Fibroblast of lung (primary cell): ENCODE results near the gene HMGCS2. TPM values are rescaled to one million over a fixed set of nuclear protein-coding genes. Genes with fewer than 3 reads are reported as not detected.

ENCODE experiments used
- DNase-seq, 2 donors: peaks; one replicate each; pipeline versions ENCODE4 v3.0.0 to v3.0.0-alpha.2; 2010; ENCODE audit warnings: low read depth in 2 of 2
- H2AFZ ChIP-seq: 2 replicates; pipeline ENCODE4 v1.5.1; 2012; ENCODE audit warnings: low read length, control low read depth, inconsistent platforms
- H3K27ac ChIP-seq: 2 replicates; pipeline ENCODE4 v1.5.1; 2011; ENCODE audit warnings: low read length, control low read depth; ENCODE audit not compliant: insufficient read depth
- H3K27me3 ChIP-seq: 2 replicates; pipeline ENCODE4 v1.5.1; 2011; ENCODE audit warnings: mild to moderate bottlenecking, low read length; ENCODE audit not compliant: control insufficient read depth, insufficient read depth
- H3K36me3 ChIP-seq: 2 replicates; pipeline ENCODE4 v1.5.1; 2011; ENCODE audit warnings: low read length; ENCODE audit not compliant: control insufficient read depth, insufficient read depth
- H3K4me1 ChIP-seq: 2 replicates; pipeline ENCODE4 v1.5.1; 2011; ENCODE audit warnings: low read length; ENCODE audit not compliant: control insufficient read depth, insufficient read depth; ENCODE audit errors: extremely low read depth
- H3K4me2 ChIP-seq: 2 replicates; pipeline ENCODE4 v1.5.1; 2011; ENCODE audit warnings: low read length, control low read depth; ENCODE audit not compliant: insufficient read depth; ENCODE audit errors: extremely low read depth
- H3K4me3 ChIP-seq, 4 experiments: fragments of 200-600 bp in 1 of 4; sonication (generic) in 1 of 4; replicated peaks in 1 of 4; 2 replicates each; pipeline ENCODE4 v1.5.1; 2011 to 2016; ENCODE audit warnings: low read length in 4 of 4, low read depth in 3 of 4, mild to moderate bottlenecking in 3 of 4, control low read depth in 2 of 4, inconsistent platforms in 1 of 4, mixed read lengths in 1 of 4; ENCODE audit not compliant: insufficient read depth in 1 of 4; ENCODE audit errors: control extremely low read depth in 1 of 4
- H3K79me2 ChIP-seq: 2 replicates; pipeline ENCODE4 v1.5.1; 2012; ENCODE audit warnings: mild to moderate bottlenecking, low read length, inconsistent platforms; ENCODE audit not compliant: control insufficient read depth, insufficient read depth
- H3K9ac ChIP-seq: 2 replicates; pipeline ENCODE4 v1.5.1; 2011; ENCODE audit warnings: mild to moderate bottlenecking, low read length, control low read depth; ENCODE audit not compliant: insufficient read depth
- H3K9me3 ChIP-seq: 2 replicates; pipeline ENCODE4 v1.5.1; 2012; ENCODE audit warnings: low read depth, low read length; ENCODE audit not compliant: control insufficient read depth, insufficient read depth
- H4K20me1 ChIP-seq: 2 replicates; pipeline ENCODE4 v1.5.1; 2011; ENCODE audit warnings: low read length; ENCODE audit not compliant: control insufficient read depth, insufficient read depth; ENCODE audit errors: extremely low read depth
- CTCF ChIP-seq, 2 donors: IDR thresholded peaks in 1 of 2; conservative IDR thresholded peaks in 1 of 2; 1 replicate in 1 of 2; 2 replicates in 1 of 2; pipeline ENCODE4 v1.5.1; 2011 to 2012; ENCODE audit warnings: low read length in 2 of 2, control low read depth in 1 of 2, inconsistent platforms in 1 of 2, low read depth in 1 of 2, mild to moderate bottlenecking in 1 of 2
- EZH2 ChIP-seq: IDR thresholded peaks from 2 replicates; pipeline ENCODE4 v1.5.1; 2012; ENCODE audit warnings: low read length, control low read depth, mild to moderate bottlenecking; ENCODE audit errors: missing control alignments
- polyA plus RNA-seq, 2 donors: library from polyadenylated mRNA; depleted of rRNA in 1 of 2; stranded (reverse) in 1 of 2; unstranded in 1 of 2; fragments of >200 nt; gene quantifications; 2 replicates each; pipeline ENCODE4 v1.2.1, GENCODE V29; 2011 to 2012; ENCODE audit warnings: missing spikeins in 1 of 2
- total RNA-seq: library from RNA; depleted of rRNA; stranded (reverse); fragments of >200 nt; gene quantifications from 2 replicates; pipeline ENCODE4 v1.2.1, GENCODE V29; 2014

Gene HMGCS2
- total and polyA plus RNA-seq, 2 donors (not counting 1 experiment from before 2014, with no cell fraction given): not detected

- H3K27ac ChIP-seq: no peak overlapping the region
Measured at GRCh38 chr1:119767486-119767885, 1.2 kb downstream of the HMGCS2 start.

GRCh38 chr1:119766374-119766794 lies 2.3 kb downstream of the HMGCS2 start:
- Histone ChIP-seq H3K4me3 (no peak overlapping the region), H2AFZ (no peak overlapping the region), H3K79me2 (no peaks in the 10 kb centered on the region), H3K27ac (no peak overlapping the region), H4K20me1 (no peaks in the 10 kb centered on the region), H3K36me3 (no peaks in the 10 kb centered on the region), H3K27me3 (peaks cover 31% of the 10 kb centered on the region), H3K4me1 (no peaks in the 10 kb centered on the region), H3K4me2 (no peak overlapping the region), H3K9me3 (no peaks in the 10 kb centered on the region), H3K9ac (no peak overlapping the region)
- TF ChIP-seq CTCF (conservative IDR thresholded peaks at IDR 0.05 in 1 of 2, IDR thresholded peaks at IDR 0.05 in 1 of 2; ENCODE audit: low read depth in 1 of 2, low read length in 2 of 2) (no peak), EZH2 (no peak)
- no peak for DNase-seq

More at GRCh38 chr1:119767486-119767885, 1.2 kb downstream of the HMGCS2 start:
- Histone ChIP-seq H3K9me3 (no peaks in the 10 kb centered on the region), H3K4me2 (no peak overlapping the region), H3K4me1 (no peaks in the 10 kb centered on the region), H3K4me3 (no peak overlapping the region), H3K79me2 (no peaks in the 10 kb centered on the region), H3K36me3 (no peaks in the 10 kb centered on the region), H3K9ac (no peak overlapping the region), H4K20me1 (no peaks in the 10 kb centered on the region), H2AFZ (no peak overlapping the region), H3K27me3 (peaks cover 31% of the 10 kb centered on the region)
- TF ChIP-seq EZH2 (no peak), CTCF (conservative IDR thresholded peaks at IDR 0.05 in 1 of 2, IDR thresholded peaks at IDR 0.05 in 1 of 2; ENCODE audit: low read depth in 1 of 2, low read length in 2 of 2) (no peak)
- DNase-seq: no peak

GRCh38 chr1:119764220-119764619 lies 4.5 kb downstream of the HMGCS2 start:
- TF ChIP-seq CTCF (conservative IDR thresholded peaks at IDR 0.05 in 1 of 2, IDR thresholded peaks at IDR 0.05 in 1 of 2; ENCODE audit: low read depth in 1 of 2, low read length in 2 of 2): no peak
- TF ChIP-seq EZH2: no peak
- Histone ChIP-seq H3K4me2 (no peak overlapping the region), H3K79me2 (no peaks in the 10 kb centered on the region), H3K9ac (no peak overlapping the region), H3K9me3 (no peaks in the 10 kb centered on the region), H2AFZ (no peak overlapping the region), H3K27me3 (peaks cover 26% of the 10 kb centered on the region), H3K4me1 (no peaks in the 10 kb centered on the region), H4K20me1 (no peaks in the 10 kb centered on the region), H3K27ac (no peak overlapping the region), H3K36me3 (no peaks in the 10 kb centered on the region), H3K4me3 (no peak overlapping the region)
- no peak for DNase-seq
